ENCODE data around the gene RANBP17. TPM values are rescaled to one million over a fixed set of nuclear protein-coding genes. Genes with fewer than 3 reads are reported as not detected.

The RANBP17 gene
- total and polyA plus RNA-seq, 2 experiments from 2014 or later: 43.8 to 53.1 TPM

- Histone ChIP-seq H3K27me3 (ENCODE audit: insufficient read depth) (no peaks in the 10 kb centered on the region), H2AFZ (no peak overlapping the region), H3K4me3 (no peak overlapping the region), H4K20me1 (replicated peaks; ENCODE audit: insufficient read depth) (no peaks in the 10 kb centered on the region), H3K4me2 (no peak overlapping the region), H3K36me3 (ENCODE audit: insufficient read depth) (peaks cover 2% of the 10 kb centered on the region; the same call in 1 of the 2 replicates), H3K27ac (ENCODE audit: low read depth) (no peak overlapping the region), H3K9me2 (ENCODE audit: insufficient read depth) (no peaks in the 10 kb centered on the region), H3F3A (replicated peaks; ENCODE audit: low read depth) (no peaks in the 10 kb centered on the region), H3K79me2 (replicated peaks; ENCODE audit: insufficient read depth) (no peaks in the 10 kb centered on the region), H3K4me1 (ENCODE audit: insufficient read depth) (no peaks in the 10 kb centered on the region)
- no peak overlapping the region for H3K27ac Mint-ChIP-seq
- H3K4me3 Mint-ChIP-seq: no peak overlapping the region
- TF ChIP-seq CTCF (conservative IDR thresholded peaks at IDR 0.05; ENCODE audit: low read depth in 2 of 2): no peak
- no peak for TF ChIP-seq CREB1 (CRISPR knock-in tag; IDR thresholded peaks at IDR 0.05; ENCODE audit: low read depth)
- no peak for TF ChIP-seq POLR2AphosphoS5 (IDR thresholded peaks at IDR 0.05; ENCODE audit: low read depth)
- no peak for TF ChIP-seq REST (IDR thresholded peaks at IDR 0.05; ENCODE audit: unreplicated experiment)
- TF ChIP-seq ETS1 (IDR thresholded peaks at IDR 0.05): no peak
- TF ChIP-seq ZNF331 (CRISPR knock-in tag; IDR thresholded peaks at IDR 0.05; ENCODE audit: low read depth): no peak
- no peak for TF ChIP-seq ZNF462 (CRISPR knock-in tag; IDR thresholded peaks at IDR 0.05)
- no peak for TF ChIP-seq EZH2phosphoT487 (IDR thresholded peaks at IDR 0.05; ENCODE audit: unreplicated experiment)
- no peak for TF ChIP-seq EZH2 (IDR thresholded peaks at IDR 0.05; ENCODE audit: low read depth, unreplicated experiment)
- TF ChIP-seq STAT1 (IDR thresholded peaks at IDR 0.05; ENCODE audit: unreplicated experiment): no peak
- H3K36me3 Mint-ChIP-seq (ENCODE audit: low read depth): peaks cover 24% of the 10 kb centered on the region
- peaks cover 25% of the 10 kb centered on the region for H3K9me3 Mint-ChIP-seq
- H3K27me3 Mint-ChIP-seq (ENCODE audit: insufficient read depth, low read depth, poor library complexity): no peaks in the 10 kb centered on the region
- no peaks in the 10 kb centered on the region for H3K4me1 Mint-ChIP-seq
- DNase-seq (ENCODE audit: low spot score) (no peak), ATAC-seq (no peak)
These were observed 149.0 kb downstream of the RANBP17 start for GRCh38 chr5:171010816-171011215.

Data from GM23338 (cell line).